Mucosa of gallbladder (tissue), 1 donor: ENCODE measurements around the gene PIGL. TPM values are rescaled to one million over a fixed set of nuclear protein-coding genes. Genes with fewer than 3 reads are reported as not detected.
"Not testable (repeated sequence)": the region's sequence is repeated elsewhere in the genome, so short reads cannot be mapped to it uniquely, and the experiment has no call there.

ENCODE experiments used
- DNase-seq: peaks from one replicate; pipeline ENCODE4 v3.0.0-alpha.2; 2020; ENCODE audit warnings: low spot score
- total RNA-seq: library from RNA; stranded (reverse); gene quantifications from one replicate; pipeline ENCODE4 v1.2.1, GENCODE V29; 2021
- donor health status: DM: no; HTN: no; CAD: no.

PIGL gene
- total RNA-seq, 1 donor from 2014 or later = 23.5 TPM

GRCh38 chr17:16304830-16305229 lies 87.8 kb downstream of the PIGL start:
- DNase-seq = no peak

GRCh38 chr17:16306211-16306610 lies 89.2 kb downstream of the PIGL start:
- DNase-seq = no peak

- not testable (repeated sequence) for DNase-seq
Measured at GRCh38 chr17:16312061-16312460, 95.1 kb downstream of the PIGL start.

- DNase-seq = no peak
Measured at GRCh38 chr17:16313139-16314090, 96.4 kb downstream of the PIGL start.

- no peak for DNase-seq
Measured at GRCh38 chr17:16314189-16314588, 97.2 kb downstream of the PIGL start.

- no peak for DNase-seq
Measured at GRCh38 chr17:16314859-16315258, 97.8 kb downstream of the PIGL start.

GRCh38 chr17:16319969-16320368 lies 103.0 kb downstream of the PIGL start:
- no peak for DNase-seq

GRCh38 chr17:16322636-16323035 lies 105.6 kb downstream of the PIGL start:
- DNase-seq = no peak

GRCh38 chr17:16325964-16326363 lies 109.0 kb downstream of the PIGL start:
- DNase-seq = no peak

- no peak for DNase-seq
Measured at GRCh38 chr17:16327018-16327417, 110.0 kb downstream of the PIGL start.

GRCh38 chr17:16328997-16329396 lies 112.0 kb downstream of the PIGL start:
- no peak for DNase-seq

- DNase-seq = peak; percentile 32
Measured at GRCh38 chr17:16329519-16330271, 112.7 kb downstream of the PIGL start.

- no peak for DNase-seq
Measured at GRCh38 chr17:16338391-16338790, 121.4 kb downstream of the PIGL start.

- DNase-seq = no peak
Measured at GRCh38 chr17:16339402-16339801, 122.4 kb downstream of the PIGL start.

GRCh38 chr17:16339959-16340358 lies 122.9 kb downstream of the PIGL start:
- no peak for DNase-seq

- no peak for DNase-seq
Measured at GRCh38 chr17:16342979-16343378, 126.0 kb downstream of the PIGL start.

GRCh38 chr17:16343569-16343968 lies 126.6 kb downstream of the PIGL start:
- no peak for DNase-seq

- no peak for DNase-seq
Measured at GRCh38 chr17:16345565-16345964, 128.6 kb downstream of the PIGL start.

GRCh38 chr17:16346721-16347271 lies 129.8 kb downstream of the PIGL start:
- no peak for DNase-seq

- DNase-seq = no peak
Measured at GRCh38 chr17:16348586-16348985, 131.6 kb downstream of the PIGL start.

GRCh38 chr17:16349431-16349830 lies 132.4 kb downstream of the PIGL start:
- DNase-seq = no peak

GRCh38 chr17:16351831-16352230 lies 134.8 kb downstream of the PIGL start:
- DNase-seq = no peak

GRCh38 chr17:16352303-16352666 lies 135.3 kb downstream of the PIGL start:
- DNase-seq = peak; percentile 49
